WTC11 (cell line): ENCODE measurements around the gene GH2. TPM values are rescaled to one million over a fixed set of nuclear protein-coding genes. Genes with fewer than 3 reads are reported as not detected.

Source experiments
- ATAC-seq: fragments of 200-7000 bp; cut with Tn5 transposase; 2 replicates; pipeline ENCODE4 v1.10.0; 2021; ENCODE audit warnings: mild to moderate bottlenecking, moderate library complexity
- CTCF ChIA-PET: fragments of 300-600 bp; sonication (Branson Sonifier 250); formaldehyde crosslinking; loops from one replicate; lab custom pipeline; 2021; ENCODE audit warnings: antibody characterized with exemption; lab: Charles Lee
- POLR2A ChIA-PET: fragments of 350-600 bp; sonication (Branson Sonifier 250); formaldehyde crosslinking; loops from one replicate; lab custom pipeline; 2021; ENCODE audit warnings: antibody characterized with exemption; lab: Charles Lee
- DNase-seq: peaks from one replicate; pipeline ENCODE4 v3.0.0; 2021; ENCODE audit warnings: low spot score
- H3K27ac Mint-ChIP-seq: 2 replicates; pipeline ENCODE4 v1.8.0; 2021; ENCODE audit warnings: mixed read lengths
- H3K27me3 Mint-ChIP-seq: 2 replicates; pipeline ENCODE4 v1.8.0; 2021; ENCODE audit warnings: low read depth, mild to moderate bottlenecking, moderate library complexity, mixed read lengths
- H3K36me3 Mint-ChIP-seq: 2 replicates; pipeline ENCODE4 v1.8.0; 2021; ENCODE audit warnings: mixed read lengths
- H3K4me1 Mint-ChIP-seq: 2 replicates; pipeline ENCODE4 v1.8.0; 2022; ENCODE audit warnings: mixed read lengths
- H3K4me3 Mint-ChIP-seq: 2 replicates; pipeline ENCODE4 v1.8.0; 2021; ENCODE audit warnings: mild to moderate bottlenecking, moderate library complexity, mixed read lengths
- H3K9me3 Mint-ChIP-seq: 2 replicates; pipeline ENCODE4 v1.8.0; 2021; ENCODE audit warnings: mixed read lengths
- ETV6 ChIP-seq: sonication (generic); formaldehyde crosslinking; IDR thresholded peaks from 2 replicates; pipeline ENCODE4 v1.8.1; 2022; ENCODE audit warnings: mild to moderate bottlenecking, missing genetic modification reagents
- GABPB1 ChIP-seq: sonication (generic); formaldehyde crosslinking; IDR thresholded peaks from 2 replicates; pipeline ENCODE4 v1.8.1; 2023; ENCODE audit warnings: mild to moderate bottlenecking, missing genetic modification reagents
- HMGA2 ChIP-seq: fragments of 250-450 bp; sonication (Bioruptor Pico); IDR thresholded peaks from 2 replicates; pipeline ENCODE4 v1.4.0; 2021; ENCODE audit warnings: mild to moderate bottlenecking, moderate library complexity
- JAZF1 ChIP-seq: fragments of 250-450 bp; sonication (Bioruptor Pico); IDR thresholded peaks from 2 replicates; pipeline ENCODE4 v1.9.0; 2021; ENCODE audit warnings: moderate library complexity, mild to moderate bottlenecking, inconsistent platforms
- JUN ChIP-seq: sonication (generic); formaldehyde crosslinking; IDR thresholded peaks from 2 replicates; pipeline ENCODE4 v1.8.0; 2023; ENCODE audit warnings: mild to moderate bottlenecking, missing genetic modification reagents
- NR3C1 ChIP-seq: sonication (generic); formaldehyde crosslinking; conservative IDR thresholded peaks from 2 replicates; pipeline ENCODE4 v1.8.1; 2023; ENCODE audit warnings: low read depth, mild to moderate bottlenecking, missing genetic modification reagents
- OVOL2 ChIP-seq: fragments of 250-450 bp; sonication (Bioruptor Pico); IDR thresholded peaks from 2 replicates; pipeline ENCODE4 v1.9.0; 2021; ENCODE audit warnings: mild to moderate bottlenecking, borderline replicate concordance
- RORB ChIP-seq: fragments of 250-450 bp; sonication (Bioruptor Pico); IDR thresholded peaks from 2 replicates; pipeline ENCODE4 v1.9.0; 2021; ENCODE audit warnings: mild to moderate bottlenecking
- ZNF121 ChIP-seq: sonication (generic); formaldehyde crosslinking; IDR thresholded peaks from 2 replicates; pipeline ENCODE4 v1.8.0; 2023; ENCODE audit warnings: missing genetic modification reagents
- ZNF396 ChIP-seq: fragments of 250-450 bp; sonication (Bioruptor Pico); IDR thresholded peaks from 2 replicates; pipeline ENCODE4 v1.8.0; 2021; ENCODE audit warnings: mild to moderate bottlenecking, moderate library complexity, borderline replicate concordance
- ZNF416 ChIP-seq: fragments of 250-450 bp; sonication (Bioruptor Pico); IDR thresholded peaks from 2 replicates; pipeline ENCODE4 v1.9.0; 2021; ENCODE audit warnings: mild to moderate bottlenecking, inconsistent platforms
- total RNA-seq: library from RNA; stranded (reverse); gene quantifications from 3 replicates; pipeline ENCODE4 v1.2.3, GENCODE V29; 2021
- TF ChIP-seq, protein P1 (sequence below): sonication (generic); formaldehyde crosslinking; IDR thresholded peaks from 2 replicates; pipeline ENCODE4 v1.8.0; 2022; ENCODE audit warnings: mild to moderate bottlenecking, missing genetic modification reagents
- TF ChIP-seq, protein P2 (sequence below): fragments of 250-450 bp; sonication (Bioruptor Pico); IDR thresholded peaks from 2 replicates; pipeline ENCODE4 v1.8.0; 2021; ENCODE audit warnings: mild to moderate bottlenecking
- TF ChIP-seq, protein P3 (sequence below): sonication (generic); formaldehyde crosslinking; IDR thresholded peaks from 2 replicates; pipeline ENCODE4 v1.8.0; 2023; ENCODE audit warnings: mild to moderate bottlenecking, missing genetic modification reagents
- TF ChIP-seq, protein P4 (sequence below): sonication (generic); formaldehyde crosslinking; IDR thresholded peaks from 2 replicates; pipeline ENCODE4 v1.8.1; 2022; ENCODE audit warnings: mild to moderate bottlenecking, moderate library complexity, missing genetic modification reagents
- TF ChIP-seq, protein P5 (sequence below): sonication (generic); formaldehyde crosslinking; IDR thresholded peaks from 2 replicates; pipeline ENCODE4 v1.8.1; 2023; ENCODE audit warnings: mild to moderate bottlenecking, missing genetic modification reagents
- TF ChIP-seq, protein P6 (sequence below): sonication (generic); formaldehyde crosslinking; IDR thresholded peaks from 2 replicates; pipeline ENCODE4 v1.8.1; 2022; ENCODE audit warnings: missing genetic modification reagents, borderline replicate concordance
- TF ChIP-seq, protein P7 (sequence below): fragments of 250-450 bp; sonication (Bioruptor Pico); IDR thresholded peaks from 2 replicates; pipeline ENCODE4 v1.9.0; 2021; ENCODE audit warnings: mild to moderate bottlenecking, borderline replicate concordance

GH2 gene
- total RNA-seq, 1 experiment from 2014 or later, result 0.35 TPM

DNA sequence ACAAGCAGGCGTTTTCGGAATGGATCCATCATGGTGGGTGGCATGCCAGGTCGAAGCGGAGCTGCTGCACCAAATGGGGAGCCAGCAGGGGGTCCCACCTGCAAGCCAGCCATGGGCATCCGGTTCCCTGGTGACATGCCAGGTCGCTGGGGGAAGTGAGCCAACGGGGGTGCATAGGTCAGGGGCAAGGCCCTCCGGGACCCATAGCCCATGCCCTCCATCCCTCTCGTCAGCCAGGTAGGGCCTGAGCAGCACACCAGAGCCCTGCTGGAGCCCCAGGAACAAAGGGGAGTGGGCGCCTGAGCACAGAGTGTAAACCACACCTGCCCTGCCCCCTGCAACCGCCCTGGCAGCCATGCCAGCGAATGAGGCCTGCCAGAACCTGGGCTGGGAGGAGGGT is 44.3 kb downstream of the GH2 start:
- H3K9me3 Mint-ChIP-seq, result no peaks in the 10 kb centered on the region
- ATAC-seq (no peak), DNase-seq (no peak)
- ChIA-PET POLR2A (no interaction called here), CTCF (interaction anchor here (1.5 kb wide), 1 partner anchor 412 kb away, joined by 3 read pairs; no protein-coding TSS in a partner anchor)
- peaks cover 38% of the 10 kb centered on the region for H3K4me1 Mint-ChIP-seq
- no peak overlapping the region for H3K27ac Mint-ChIP-seq
- H3K4me3 Mint-ChIP-seq, result no peak overlapping the region
- peaks cover 32% of the 10 kb centered on the region for H3K36me3 Mint-ChIP-seq
- H3K27me3 Mint-ChIP-seq, result no peaks in the 10 kb centered on the region
- TF ChIP-seq GABPB1 (CRISPR knock-in tag), result no peak
- TF ChIP-seq NR3C1, result no peak
- TF ChIP-seq, protein P1, sequence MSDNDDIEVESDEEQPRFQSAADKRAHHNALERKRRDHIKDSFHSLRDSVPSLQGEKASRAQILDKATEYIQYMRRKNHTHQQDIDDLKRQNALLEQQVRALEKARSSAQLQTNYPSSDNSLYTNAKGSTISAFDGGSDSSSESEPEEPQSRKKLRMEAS (CRISPR knock-in tag), result no peak
- TF ChIP-seq ZNF416, result no peak
- no peak for TF ChIP-seq RORB (CRISPR knock-in tag)
- TF ChIP-seq, protein P2, sequence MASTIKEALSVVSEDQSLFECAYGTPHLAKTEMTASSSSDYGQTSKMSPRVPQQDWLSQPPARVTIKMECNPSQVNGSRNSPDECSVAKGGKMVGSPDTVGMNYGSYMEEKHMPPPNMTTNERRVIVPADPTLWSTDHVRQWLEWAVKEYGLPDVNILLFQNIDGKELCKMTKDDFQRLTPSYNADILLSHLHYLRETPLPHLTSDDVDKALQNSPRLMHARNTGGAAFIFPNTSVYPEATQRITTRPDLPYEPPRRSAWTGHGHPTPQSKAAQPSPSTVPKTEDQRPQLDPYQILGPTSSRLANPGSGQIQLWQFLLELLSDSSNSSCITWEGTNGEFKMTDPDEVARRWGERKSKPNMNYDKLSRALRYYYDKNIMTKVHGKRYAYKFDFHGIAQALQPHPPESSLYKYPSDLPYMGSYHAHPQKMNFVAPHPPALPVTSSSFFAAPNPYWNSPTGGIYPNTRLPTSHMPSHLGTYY (CRISPR knock-in tag), result no peak
- TF ChIP-seq ZNF396, result no peak
- TF ChIP-seq JUN (CRISPR knock-in tag), result no peak
- no peak for TF ChIP-seq ETV6 (CRISPR knock-in tag)
- no peak for TF ChIP-seq OVOL2 (CRISPR knock-in tag)
- TF ChIP-seq, protein P3, sequence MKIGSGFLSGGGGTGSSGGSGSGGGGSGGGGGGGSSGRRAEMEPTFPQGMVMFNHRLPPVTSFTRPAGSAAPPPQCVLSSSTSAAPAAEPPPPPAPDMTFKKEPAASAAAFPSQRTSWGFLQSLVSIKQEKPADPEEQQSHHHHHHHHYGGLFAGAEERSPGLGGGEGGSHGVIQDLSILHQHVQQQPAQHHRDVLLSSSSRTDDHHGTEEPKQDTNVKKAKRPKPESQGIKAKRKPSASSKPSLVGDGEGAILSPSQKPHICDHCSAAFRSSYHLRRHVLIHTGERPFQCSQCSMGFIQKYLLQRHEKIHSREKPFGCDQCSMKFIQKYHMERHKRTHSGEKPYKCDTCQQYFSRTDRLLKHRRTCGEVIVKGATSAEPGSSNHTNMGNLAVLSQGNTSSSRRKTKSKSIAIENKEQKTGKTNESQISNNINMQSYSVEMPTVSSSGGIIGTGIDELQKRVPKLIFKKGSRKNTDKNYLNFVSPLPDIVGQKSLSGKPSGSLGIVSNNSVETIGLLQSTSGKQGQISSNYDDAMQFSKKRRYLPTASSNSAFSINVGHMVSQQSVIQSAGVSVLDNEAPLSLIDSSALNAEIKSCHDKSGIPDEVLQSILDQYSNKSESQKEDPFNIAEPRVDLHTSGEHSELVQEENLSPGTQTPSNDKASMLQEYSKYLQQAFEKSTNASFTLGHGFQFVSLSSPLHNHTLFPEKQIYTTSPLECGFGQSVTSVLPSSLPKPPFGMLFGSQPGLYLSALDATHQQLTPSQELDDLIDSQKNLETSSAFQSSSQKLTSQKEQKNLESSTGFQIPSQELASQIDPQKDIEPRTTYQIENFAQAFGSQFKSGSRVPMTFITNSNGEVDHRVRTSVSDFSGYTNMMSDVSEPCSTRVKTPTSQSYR (CRISPR knock-in tag), result no peak
- no peak for TF ChIP-seq ZNF121 (CRISPR knock-in tag)
- TF ChIP-seq JAZF1 (CRISPR knock-in tag), result no peak
- TF ChIP-seq, protein P4, sequence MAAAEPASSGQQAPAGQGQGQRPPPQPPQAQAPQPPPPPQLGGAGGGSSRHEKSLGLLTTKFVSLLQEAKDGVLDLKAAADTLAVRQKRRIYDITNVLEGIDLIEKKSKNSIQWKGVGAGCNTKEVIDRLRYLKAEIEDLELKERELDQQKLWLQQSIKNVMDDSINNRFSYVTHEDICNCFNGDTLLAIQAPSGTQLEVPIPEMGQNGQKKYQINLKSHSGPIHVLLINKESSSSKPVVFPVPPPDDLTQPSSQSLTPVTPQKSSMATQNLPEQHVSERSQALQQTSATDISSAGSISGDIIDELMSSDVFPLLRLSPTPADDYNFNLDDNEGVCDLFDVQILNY (CRISPR knock-in tag), result no peak
- TF ChIP-seq, protein P5, sequence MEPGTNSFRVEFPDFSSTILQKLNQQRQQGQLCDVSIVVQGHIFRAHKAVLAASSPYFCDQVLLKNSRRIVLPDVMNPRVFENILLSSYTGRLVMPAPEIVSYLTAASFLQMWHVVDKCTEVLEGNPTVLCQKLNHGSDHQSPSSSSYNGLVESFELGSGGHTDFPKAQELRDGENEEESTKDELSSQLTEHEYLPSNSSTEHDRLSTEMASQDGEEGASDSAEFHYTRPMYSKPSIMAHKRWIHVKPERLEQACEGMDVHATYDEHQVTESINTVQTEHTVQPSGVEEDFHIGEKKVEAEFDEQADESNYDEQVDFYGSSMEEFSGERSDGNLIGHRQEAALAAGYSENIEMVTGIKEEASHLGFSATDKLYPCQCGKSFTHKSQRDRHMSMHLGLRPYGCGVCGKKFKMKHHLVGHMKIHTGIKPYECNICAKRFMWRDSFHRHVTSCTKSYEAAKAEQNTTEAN (CRISPR knock-in tag), result no peak
- no peak for TF ChIP-seq HMGA2 (CRISPR knock-in tag)
- TF ChIP-seq, protein P6, sequence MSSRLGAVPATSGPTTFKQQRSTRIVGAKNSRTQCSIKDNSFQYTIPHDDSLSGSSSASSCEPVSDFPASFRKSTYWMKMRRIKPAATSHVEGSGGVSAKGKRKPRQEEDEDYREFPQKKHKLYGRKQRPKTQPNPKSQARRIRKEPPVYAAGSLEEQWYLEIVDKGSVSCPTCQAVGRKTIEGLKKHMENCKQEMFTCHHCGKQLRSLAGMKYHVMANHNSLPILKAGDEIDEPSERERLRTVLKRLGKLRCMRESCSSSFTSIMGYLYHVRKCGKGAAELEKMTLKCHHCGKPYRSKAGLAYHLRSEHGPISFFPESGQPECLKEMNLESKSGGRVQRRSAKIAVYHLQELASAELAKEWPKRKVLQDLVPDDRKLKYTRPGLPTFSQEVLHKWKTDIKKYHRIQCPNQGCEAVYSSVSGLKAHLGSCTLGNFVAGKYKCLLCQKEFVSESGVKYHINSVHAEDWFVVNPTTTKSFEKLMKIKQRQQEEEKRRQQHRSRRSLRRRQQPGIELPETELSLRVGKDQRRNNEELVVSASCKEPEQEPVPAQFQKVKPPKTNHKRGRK (CRISPR knock-in tag), result no peak

DNA sequence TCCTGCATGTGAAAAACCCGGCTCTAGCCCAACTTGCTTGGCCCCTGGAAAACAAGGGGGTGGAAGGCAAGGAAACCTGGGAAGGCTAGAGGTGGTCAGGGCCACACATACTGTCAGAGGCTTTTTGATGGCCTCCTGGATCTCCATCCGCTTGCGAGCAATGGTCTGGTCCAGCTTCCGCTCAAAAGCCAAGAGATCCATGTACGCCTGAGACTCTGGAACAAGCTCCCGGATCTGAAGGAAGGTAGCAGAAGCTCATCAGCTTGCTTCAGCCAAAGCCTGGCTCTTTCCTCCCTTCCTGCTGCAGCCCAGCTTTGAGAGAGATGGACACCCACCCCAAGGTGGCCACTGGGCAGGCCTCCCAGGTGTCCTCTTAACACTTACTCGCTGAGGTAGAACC is 44.9 kb downstream of the GH2 start:
- TF ChIP-seq, protein P7, sequence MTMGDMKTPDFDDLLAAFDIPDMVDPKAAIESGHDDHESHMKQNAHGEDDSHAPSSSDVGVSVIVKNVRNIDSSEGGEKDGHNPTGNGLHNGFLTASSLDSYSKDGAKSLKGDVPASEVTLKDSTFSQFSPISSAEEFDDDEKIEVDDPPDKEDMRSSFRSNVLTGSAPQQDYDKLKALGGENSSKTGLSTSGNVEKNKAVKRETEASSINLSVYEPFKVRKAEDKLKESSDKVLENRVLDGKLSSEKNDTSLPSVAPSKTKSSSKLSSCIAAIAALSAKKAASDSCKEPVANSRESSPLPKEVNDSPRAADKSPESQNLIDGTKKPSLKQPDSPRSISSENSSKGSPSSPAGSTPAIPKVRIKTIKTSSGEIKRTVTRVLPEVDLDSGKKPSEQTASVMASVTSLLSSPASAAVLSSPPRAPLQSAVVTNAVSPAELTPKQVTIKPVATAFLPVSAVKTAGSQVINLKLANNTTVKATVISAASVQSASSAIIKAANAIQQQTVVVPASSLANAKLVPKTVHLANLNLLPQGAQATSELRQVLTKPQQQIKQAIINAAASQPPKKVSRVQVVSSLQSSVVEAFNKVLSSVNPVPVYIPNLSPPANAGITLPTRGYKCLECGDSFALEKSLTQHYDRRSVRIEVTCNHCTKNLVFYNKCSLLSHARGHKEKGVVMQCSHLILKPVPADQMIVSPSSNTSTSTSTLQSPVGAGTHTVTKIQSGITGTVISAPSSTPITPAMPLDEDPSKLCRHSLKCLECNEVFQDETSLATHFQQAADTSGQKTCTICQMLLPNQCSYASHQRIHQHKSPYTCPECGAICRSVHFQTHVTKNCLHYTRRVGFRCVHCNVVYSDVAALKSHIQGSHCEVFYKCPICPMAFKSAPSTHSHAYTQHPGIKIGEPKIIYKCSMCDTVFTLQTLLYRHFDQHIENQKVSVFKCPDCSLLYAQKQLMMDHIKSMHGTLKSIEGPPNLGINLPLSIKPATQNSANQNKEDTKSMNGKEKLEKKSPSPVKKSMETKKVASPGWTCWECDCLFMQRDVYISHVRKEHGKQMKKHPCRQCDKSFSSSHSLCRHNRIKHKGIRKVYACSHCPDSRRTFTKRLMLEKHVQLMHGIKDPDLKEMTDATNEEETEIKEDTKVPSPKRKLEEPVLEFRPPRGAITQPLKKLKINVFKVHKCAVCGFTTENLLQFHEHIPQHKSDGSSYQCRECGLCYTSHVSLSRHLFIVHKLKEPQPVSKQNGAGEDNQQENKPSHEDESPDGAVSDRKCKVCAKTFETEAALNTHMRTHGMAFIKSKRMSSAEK (CRISPR knock-in tag), result no peak
- TF ChIP-seq, protein P3 (CRISPR knock-in tag), result no peak
- Mint-ChIP-seq H3K36me3 (peaks cover 39% of the 10 kb centered on the region), H3K4me3 (no peak overlapping the region), H3K4me1 (peaks cover 38% of the 10 kb centered on the region), H3K9me3 (no peaks in the 10 kb centered on the region), H3K27me3 (no peaks in the 10 kb centered on the region), H3K27ac (no peak overlapping the region)
- POLR2A ChIA-PET, result no interaction called here
- CTCF ChIA-PET, result interaction anchor here (1.5 kb wide), 1 partner anchor 411 kb away, joined by 3 read pairs; no protein-coding TSS in a partner anchor
- ATAC-seq (no peak), DNase-seq (no peak)
